HG03280 (cell line): ENCODE data around the gene HDDC3.
A peak's percentile ranks its signal among the peaks of the same experiment; 100 is the strongest.

Experiments used
- ATAC-seq: cut with Tn5 transposase; IDR thresholded peaks from one replicate; pipeline ENCODE4 v1.9.1; 2021; ENCODE audit warnings: mild to moderate bottlenecking, moderate library complexity; ENCODE audit not compliant: unreplicated experiment

HDDC3 gene, protein sequence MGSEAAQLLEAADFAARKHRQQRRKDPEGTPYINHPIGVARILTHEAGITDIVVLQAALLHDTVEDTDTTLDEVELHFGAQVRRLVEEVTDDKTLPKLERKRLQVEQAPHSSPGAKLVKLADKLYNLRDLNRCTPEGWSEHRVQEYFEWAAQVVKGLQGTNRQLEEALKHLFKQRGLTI

DNA sequence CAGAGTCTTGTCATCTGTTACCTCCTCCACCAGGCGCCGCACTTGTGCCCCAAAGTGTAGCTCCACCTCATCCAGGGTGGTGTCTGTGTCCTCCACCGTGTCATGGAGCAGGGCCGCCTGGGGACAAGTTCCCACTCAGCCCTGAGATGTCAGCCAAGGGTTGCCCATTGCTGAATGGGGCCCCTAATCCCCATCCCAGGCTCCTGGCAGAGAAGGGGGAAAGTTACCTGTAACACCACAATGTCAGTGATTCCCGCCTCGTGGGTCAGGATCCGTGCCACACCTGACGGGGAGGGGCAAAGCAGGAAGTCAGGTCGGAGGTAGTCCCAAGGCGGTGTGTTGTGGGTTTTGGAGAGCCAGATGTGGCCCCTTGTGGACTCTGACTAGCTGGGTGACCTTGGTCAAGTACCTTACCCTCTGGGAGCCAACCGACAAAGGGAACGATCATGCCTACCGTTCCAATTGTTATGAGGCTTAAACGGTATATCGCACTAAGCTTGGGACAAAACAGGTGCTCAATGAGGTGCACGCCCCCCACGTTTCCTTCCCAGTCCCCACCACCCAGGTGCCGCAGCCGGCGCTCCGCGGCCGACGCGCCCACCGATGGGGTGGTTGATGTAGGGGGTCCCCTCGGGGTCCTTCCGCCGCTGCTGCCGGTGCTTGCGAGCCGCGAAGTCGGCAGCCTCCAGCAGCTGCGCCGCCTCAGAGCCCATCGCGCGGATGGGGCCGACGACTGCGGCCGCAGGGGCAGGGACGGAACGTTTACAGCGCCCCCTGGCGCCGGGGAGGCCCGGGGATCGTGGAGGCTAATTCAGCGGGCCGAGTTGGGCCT, at the start of gene HDDC3:
HDDC3 (minus strand) TSS at position 722 of the 832 bp plus-strand sequence; CDS start at position 713, 9 bp downstream.
- ATAC-seq = peak; percentile 50

DNA sequence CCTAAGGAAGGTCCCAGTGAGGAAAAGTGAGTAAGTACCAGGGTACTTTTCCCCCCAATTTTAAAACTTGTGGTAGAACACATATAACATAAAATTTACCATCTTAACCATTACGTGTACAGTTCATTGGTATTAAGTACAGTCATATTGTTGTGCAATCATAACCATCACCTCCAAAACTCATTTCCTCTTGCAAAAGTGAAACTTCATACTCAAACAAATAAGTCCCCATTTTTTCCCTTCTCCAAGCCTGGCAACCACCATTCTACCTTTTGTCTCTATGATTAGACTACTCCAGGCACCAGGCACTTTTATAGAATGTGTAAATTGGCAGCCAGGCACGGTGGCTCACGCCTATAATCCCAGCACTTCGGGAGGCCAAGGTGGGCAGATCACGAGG, 49.8 kb upstream of the HDDC3 start:
- peak; percentile 35 for ATAC-seq

DNA sequence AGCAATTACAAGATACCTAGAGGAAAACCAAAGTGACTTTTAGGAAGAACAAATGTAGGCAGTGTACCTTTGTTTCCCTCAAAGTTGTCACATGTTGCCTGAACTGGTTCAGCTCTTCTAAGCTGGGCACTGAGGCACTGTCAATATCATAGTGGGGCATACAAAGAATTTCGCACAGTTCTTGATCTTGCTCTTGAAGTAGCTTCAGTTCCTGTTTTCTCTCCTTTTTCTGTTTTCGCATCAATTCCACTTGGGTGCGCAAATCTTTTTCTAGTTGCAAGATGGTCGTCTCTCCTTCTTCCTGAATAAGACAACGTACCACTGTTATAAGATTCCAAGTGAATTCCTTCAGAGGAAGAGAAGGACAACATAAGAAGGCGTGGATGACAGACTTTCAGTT, 49.3 kb upstream of the HDDC3 start:
- ATAC-seq = peak; percentile 68

DNA sequence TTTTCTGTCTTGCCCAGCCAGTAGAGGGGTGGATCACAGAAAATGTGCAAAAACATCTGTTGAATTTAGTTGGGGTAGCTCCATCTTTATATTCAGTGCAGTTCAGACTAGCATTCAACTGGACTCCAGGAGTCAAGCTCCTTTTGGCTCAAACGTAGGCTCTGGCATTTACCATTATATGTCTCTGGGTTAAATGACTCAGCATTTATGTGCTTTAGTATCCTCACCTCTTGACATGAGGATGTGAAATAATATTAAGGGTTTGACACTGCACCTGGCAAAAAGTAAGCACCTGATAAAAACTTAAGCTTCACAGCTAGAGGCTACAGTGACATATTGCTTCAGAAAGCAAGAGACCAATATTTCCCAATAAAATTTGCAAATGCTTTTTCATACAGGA, 47.2 kb upstream of the HDDC3 start:
- no peak for ATAC-seq

DNA sequence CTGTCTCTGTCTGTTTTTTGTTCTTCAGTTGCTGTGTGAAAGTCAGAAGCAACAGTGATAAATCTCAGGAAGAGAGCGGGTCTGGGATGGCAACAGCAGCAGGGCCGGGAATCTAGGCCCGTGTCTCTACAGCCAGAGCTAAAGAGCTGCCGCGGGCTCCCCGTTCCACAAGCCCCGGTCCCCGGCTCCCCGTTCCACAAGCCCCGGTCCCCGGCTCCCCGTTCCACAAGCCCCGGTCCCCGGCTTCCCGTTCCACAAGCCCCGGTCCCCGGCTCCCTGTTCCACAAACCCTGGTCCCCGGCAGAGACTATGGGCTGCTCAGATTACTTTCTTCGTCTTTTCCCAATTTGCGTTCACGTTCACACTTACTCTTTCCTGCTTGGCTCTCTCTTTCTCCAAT, 41.9 kb upstream of the HDDC3 start:
- no peak for ATAC-seq

DNA sequence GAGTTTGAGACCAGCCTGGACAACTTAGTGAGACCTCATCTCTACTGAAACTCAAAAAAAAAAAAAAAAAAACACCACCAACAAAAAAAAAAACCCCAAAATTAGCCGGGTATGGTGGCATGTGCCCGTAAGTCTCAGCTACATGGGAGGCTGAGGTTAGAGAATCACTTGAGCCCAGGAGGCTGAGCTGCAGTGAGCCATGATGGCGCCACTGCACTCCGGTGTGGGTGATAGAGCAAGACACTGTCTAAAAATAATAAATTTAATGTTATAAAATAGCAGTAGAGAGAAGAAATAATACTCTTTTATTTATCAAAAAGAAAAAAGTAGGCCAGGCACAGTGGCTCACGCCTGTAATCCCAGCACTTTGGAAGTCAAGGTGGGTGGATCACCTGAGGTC, 39.8 kb upstream of the HDDC3 start:
- ATAC-seq = no peak

DNA sequence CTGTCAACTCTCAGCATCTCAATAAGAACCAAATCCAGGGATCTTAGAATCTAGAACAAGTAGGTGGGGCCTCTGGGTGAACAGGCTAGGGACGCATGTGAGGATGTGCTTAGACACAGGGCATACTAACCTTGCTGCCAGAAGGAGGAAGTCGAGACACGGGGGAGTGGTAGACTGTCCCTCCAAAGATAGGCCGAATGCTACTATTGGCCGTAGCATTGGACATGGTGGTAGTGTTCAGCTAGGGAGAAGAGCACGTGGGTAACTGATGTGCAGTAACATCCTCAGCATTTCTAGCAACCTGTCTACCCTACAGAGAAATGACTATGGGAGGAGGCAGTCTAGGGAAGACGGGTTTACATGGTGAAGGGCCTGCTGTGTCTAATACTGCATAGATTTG, 37.9 kb upstream of the HDDC3 start:
- ATAC-seq = no peak

DNA sequence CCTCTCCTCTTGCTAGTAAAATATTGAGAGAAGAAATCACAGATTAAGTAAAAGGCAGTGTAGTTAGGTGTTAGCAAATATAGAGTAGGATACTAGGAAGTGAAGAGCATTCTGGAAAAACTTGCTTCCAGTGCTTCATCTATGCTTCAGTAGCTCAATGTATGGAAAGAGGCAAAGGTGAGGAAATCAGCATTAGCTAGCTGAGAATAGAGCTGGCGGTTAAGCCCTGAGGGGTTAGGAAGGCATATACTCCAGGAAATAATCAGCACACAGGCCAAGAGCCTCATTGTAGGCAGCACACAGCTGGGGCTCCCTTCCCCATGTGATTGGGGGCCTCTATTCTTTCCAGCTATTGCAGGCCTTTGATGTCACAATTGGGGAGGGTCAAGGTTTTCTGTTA, 36.1 kb upstream of the HDDC3 start:
- ATAC-seq = no peak

DNA sequence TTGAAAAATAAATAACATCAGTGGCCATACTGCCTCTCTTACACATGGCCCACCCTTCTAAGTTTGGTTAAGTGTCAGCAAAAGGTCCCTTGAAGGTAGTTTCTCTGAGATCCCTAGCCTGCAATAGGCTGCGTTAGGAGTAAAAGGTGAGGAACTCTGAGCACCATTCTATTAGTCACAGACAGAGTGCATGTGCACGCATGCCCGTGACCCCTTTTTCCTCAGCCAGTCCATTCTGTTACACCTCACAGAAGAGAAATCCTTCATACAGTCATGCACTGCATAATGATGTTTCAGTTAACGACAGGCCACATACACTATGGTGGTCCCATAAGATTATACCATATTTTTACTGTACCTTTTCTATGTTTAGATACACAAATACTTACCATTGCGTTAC, 34.9 kb upstream of the HDDC3 start:
- ATAC-seq = no peak

DNA sequence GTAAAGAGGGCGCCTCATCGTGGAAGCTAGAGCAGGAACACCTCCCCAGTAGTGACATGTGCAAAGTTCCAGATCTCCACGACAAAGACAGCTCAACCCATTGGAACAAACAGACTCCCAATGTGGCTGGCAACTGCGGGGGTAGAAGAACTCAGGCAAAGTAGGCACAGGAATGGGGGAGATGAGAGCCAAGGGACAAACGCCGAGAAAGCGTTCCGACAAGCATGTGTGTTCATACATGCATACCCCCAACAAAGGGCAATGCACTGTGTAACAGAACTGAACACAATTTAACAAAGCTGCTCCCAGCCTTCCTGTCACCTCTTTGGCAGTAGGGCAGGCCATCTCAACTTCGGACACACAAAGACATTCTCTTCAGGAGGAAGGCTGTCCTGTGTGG, 33.9 kb upstream of the HDDC3 start:
- ATAC-seq = no peak

DNA sequence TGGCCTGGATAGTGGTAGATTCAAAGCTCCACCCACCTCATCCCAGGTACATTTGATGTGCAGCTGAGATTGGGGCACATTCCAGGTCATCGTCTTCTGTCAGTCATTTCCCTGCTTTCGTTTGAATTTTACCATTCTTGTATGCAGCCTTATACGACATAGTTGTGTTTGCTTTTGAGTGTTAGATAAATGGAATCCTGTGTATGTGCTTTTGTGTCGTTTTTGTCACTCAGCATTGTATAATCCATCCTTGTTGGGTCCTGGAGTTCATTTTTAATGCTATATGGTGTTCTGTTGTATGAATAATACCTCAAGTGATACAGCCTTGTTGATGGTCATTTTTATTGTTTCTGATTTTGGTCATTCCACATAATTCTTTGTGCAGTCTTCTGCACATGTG, 29.7 kb upstream of the HDDC3 start:
- no peak for ATAC-seq

DNA sequence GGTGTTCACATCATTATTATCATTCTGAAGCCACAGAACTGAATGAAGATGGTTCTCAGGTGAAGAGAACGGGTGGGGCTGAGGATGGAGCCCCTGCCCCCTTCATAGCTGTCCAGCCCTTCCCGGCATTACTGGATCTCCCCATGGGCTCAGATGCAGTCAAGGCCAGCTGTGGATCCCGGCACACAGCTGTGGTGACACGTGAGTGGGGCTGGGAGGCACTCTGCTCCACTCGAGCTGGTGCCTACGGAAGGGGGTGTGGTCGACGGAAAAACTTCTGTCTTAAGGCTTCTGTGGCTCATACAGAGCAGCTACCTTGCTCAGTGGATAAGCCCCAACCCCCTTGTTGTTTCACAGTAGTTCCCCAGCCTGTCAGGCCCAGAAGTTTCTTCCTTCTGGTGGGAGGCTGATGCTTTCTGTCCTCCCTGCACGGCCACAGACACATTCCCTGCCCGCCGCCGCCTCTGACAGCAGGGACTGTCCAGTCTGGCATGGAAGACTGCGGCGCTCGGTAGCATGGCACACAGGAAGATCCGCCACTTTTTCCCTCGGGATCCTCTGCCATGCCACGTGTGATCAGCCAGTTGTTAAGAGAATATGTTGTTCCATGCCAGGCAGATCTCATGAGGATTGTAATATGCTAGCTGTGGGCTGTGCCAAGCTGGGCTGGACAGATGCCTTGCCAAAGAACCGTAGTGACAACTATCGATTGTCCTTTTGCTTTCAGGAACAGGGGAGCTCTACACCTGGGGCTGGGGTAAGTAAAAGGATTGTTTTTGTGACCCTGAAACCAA, 28.1 kb upstream of the HDDC3 start:
- no peak for ATAC-seq

DNA sequence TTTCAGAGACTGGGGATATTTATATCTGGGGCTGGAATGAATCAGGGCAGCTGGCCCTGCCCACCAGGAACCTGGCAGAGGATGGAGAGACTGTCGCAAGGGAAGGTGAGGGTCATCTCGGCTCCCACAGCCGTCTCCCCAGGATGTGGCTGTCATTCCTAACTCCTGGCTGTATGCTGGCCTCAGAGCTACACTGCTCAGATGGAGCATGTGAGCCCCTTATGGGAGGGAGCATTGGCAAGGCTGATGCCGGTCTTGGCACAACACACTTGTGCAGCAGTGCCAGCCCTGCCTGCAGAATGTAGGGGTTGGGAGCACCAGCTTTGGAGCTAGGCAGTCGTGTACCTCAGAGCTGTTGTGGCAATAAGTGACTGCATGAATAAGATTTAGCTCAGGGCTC, 27.5 kb upstream of the HDDC3 start:
- no peak for ATAC-seq

DNA sequence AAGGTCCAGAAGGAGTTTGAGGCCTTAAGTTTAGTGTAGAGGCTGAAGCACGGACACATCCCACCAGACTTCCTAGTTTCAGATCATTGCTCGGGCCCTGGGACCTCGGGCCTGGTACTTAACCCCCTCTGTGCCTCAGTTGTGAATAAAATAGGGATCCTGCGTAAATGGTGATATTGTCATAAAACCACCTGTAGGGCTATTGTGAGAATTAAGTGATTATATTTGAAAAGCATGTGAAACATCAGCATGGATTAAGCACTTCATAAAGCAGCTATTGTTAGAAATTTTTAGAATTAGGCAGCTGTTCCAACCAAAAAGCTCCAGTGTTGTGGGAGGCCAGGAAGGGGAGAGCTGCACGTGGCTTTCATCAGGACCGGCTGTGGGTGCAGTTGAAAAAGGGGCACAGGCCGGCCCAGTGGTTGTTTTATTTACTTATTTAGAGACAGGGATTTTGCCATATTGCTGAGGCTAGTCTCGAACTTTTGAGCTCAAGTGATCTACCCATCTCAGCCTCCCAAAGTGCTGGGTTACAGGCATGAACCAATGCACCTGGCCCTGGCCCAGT, 26.8 kb upstream of the HDDC3 start:
- no peak for ATAC-seq

DNA sequence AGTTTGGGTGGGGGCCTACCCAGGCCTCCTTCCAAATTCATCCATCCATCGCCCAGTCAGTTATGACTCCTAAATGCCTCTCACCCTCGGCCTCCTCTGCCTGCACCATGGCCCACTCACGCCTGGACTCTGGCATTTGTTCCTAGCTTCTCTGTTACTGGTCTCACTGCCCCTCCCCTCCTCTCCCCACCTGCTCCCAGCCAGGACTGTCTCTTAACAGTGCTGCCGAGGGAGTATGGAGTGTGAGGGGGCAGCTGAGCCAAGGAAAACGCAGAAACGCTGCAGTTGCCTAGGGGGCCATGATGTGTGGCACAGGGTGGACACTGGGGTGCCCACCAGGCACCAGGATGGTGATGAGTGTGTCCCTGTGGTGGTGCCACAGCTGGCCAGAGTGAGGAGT, 25.4 kb upstream of the HDDC3 start:
- ATAC-seq = no peak

DNA sequence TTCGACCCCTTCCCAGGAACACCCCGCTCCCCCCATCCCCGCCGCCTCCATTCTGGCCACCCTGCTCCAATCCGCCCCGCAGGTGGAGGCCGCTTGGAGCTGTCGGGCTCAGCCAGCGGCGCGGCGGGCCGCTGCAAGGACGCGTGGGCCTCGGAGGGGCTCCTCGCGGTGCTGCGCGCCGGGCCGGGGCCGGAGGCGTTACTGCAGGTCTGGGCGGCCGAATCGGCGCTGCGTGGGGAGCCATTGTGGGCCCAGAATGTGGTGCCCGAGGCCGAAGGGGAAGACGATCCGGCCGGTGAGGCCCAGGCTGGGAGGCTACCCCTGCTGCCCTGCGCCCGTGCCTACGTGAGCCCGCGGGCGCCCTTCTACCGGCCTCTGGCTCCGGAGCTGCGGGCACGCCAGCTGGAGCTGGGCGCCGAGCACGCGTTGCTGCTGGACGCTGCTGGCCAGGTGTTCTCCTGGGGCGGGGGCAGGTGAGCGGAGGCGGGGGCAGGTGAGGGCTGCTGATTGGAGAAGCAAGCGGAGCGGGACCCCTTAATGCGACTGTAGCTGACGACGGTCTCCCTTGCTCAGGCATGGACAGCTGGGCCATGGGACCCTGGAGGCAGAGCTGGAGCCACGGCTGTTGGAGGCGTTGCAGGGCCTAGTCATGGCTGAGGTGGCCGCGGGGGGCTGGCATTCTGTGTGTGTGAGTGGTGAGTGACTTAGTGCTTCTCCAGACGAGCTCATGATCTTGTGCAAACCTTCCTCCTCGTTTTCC, 24.9 kb upstream of the HDDC3 start:
- no peak for ATAC-seq

DNA sequence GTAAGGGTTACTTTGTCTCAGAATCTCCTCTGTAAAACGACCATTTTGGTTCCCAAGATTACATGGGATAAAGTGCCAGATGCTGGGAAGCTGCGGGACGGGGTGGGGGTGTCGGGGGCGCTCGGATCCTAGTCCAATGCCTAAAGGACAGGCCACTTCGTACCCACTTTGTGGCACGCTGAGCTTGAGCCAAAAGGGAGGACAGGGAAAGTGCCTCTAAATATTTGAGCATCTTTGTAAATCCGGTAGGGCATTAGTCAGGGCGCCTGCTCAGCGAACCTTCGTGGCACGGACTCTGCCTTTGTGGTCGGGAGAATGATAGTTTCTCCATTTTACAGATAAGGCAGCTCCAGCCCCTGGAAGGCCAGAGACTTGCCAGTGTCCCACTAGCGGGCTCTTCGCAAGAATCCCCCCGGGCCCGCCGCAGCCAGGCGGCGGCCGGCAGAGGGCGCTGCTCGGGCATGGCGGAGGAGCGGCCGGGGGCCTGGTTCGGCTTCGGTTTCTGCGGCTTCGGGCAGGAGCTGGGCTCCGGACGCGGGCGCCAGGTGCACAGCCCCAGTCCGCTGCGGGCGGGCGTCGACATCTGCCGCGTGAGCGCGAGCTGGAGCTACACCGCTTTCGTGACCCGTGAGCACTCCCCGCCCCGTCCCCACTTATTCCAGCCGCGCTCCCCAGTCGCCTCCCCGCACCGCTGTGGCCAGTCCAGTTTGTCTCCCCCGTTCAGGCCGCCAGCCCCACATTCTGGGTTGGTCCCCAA, 24.1 kb upstream of the HDDC3 start:
- no peak for ATAC-seq

DNA sequence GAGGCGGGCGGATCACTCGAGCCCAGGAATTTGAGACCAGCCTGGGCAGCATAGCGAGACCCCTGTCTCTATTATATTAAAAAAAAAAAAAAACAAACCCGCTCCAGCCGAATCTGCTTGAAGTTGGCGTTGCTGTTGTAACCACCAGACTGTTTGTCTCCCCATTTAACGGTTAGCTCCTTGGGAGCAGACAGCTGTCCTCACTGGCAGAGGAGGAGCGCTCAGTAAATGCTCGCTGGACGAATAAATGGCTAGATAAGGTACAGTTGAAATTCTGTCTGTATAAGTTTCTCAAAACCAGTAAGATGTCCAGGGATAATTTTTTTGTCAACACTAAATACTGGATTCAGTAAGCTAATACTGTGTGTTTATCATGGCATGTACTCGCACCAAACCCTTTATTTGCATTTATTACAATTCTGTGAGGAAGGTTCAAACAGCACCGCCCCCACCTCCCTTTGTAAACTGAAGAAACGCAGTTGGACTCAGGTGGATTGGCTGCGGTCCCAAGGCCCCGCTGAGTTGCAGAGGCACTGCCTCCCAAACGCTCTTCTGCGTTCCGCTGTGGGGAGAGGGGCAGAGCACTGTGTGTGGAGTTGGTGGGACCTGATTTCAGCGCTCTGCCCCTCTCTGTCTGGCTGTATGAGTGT, 23.4 kb upstream of the HDDC3 start:
- ATAC-seq = no peak
